ENCODE measurements around the gene ANO7. TPM values are rescaled to one million over a fixed set of nuclear protein-coding genes. Genes with fewer than 3 reads are reported as not detected.

Gene ANO7
- total and polyA plus RNA-seq, 2 of the 13 experiments (the other 11 are each of a cell fraction or from before 2014, with no cell fraction given): 4.1 to 4.9 TPM

DNA sequence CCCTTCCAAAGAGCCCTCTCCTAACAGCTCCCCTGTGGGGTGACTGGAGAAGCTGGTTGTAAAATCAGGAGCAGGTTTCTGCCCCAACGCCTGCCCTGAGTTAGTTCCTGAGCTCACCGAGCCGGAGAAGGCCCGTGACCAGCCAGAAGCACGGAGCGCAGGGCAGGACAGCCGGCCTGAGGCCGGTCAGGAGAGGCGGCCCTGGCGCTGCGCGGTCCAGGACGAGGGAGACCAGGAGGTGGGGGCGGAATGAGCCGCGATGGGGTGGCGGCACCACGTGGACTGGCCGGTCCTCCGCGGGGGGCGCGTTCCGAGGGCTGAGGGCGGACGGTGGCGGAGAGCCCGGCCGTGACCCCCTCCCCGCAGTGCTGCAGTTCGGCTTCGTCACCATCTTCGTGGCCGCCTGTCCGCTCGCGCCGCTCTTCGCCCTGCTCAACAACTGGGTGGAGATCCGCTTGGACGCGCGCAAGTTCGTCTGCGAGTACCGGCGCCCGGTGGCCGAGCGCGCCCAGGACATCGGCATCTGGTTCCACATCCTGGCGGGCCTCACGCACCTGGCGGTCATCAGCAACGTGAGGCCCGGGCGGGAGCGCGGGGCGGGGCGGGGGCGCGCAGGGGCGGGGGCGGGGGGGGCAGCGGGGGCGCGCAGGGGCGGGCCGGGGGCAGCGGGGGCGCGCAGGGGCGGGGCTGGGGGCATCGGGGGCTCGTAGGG lies 29.0 kb downstream of the ANO7 start (continued):
- TF ChIP-seq, protein P1, sequence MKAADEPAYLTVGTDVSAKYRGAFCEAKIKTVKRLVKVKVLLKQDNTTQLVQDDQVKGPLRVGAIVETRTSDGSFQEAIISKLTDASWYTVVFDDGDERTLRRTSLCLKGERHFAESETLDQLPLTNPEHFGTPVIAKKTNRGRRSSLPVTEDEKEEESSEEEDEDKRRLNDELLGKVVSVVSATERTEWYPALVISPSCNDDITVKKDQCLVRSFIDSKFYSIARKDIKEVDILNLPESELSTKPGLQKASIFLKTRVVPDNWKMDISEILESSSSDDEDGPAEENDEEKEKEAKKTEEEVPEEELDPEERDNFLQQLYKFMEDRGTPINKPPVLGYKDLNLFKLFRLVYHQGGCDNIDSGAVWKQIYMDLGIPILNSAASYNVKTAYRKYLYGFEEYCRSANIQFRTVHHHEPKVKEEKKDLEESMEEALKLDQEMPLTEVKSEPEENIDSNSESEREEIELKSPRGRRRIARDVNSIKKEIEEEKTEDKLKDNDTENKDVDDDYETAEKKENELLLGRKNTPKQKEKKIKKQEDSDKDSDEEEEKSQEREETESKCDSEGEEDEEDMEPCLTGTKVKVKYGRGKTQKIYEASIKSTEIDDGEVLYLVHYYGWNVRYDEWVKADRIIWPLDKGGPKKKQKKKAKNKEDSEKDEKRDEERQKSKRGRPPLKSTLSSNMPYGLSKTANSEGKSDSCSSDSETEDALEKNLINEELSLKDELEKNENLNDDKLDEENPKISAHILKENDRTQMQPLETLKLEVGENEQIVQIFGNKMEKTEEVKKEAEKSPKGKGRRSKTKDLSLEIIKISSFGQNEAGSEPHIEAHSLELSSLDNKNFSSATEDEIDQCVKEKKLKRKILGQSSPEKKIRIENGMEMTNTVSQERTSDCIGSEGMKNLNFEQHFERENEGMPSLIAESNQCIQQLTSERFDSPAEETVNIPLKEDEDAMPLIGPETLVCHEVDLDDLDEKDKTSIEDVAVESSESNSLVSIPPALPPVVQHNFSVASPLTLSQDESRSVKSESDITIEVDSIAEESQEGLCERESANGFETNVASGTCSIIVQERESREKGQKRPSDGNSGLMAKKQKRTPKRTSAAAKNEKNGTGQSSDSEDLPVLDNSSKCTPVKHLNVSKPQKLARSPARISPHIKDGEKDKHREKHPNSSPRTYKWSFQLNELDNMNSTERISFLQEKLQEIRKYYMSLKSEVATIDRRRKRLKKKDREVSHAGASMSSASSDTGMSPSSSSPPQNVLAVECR (CRISPR knock-in tag; IDR thresholded peaks at IDR 0.05; ENCODE audit: borderline replicate concordance): peak; percentile 87
- TF ChIP-seq, protein P2, sequence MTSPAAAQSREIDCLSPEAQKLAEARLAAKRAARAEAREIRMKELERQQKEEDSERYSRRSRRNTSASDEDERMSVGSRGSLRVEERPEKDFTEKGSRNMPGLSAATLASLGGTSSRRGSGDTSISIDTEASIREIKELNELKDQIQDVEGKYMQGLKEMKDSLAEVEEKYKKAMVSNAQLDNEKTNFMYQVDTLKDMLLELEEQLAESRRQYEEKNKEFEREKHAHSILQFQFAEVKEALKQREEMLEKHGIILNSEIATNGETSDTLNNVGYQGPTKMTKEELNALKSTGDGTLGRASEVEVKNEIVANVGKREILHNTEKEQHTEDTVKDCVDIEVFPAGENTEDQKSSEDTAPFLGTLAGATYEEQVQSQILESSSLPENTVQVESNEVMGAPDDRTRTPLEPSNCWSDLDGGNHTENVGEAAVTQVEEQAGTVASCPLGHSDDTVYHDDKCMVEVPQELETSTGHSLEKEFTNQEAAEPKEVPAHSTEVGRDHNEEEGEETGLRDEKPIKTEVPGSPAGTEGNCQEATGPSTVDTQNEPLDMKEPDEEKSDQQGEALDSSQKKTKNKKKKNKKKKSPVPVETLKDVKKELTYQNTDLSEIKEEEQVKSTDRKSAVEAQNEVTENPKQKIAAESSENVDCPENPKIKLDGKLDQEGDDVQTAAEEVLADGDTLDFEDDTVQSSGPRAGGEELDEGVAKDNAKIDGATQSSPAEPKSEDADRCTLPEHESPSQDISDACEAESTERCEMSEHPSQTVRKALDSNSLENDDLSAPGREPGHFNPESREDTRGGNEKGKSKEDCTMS (CRISPR knock-in tag; conservative IDR thresholded peaks at IDR 0.05): no peak
- TF ChIP-seq RARA (CRISPR knock-in tag; IDR thresholded peaks at IDR 0.05) (0 out of 2 replicates have a peak, but pooled peaks have one; percentile 9), RNF2 (conservative IDR thresholded peaks at IDR 0.05; ENCODE audit: low read depth) (peak; percentile 91), SOX13 (IDR thresholded peaks at IDR 0.05) (no peak), SOX13 (CRISPR knock-in tag; conservative IDR thresholded peaks at IDR 0.05 in 1 of 2, IDR thresholded peaks at IDR 0.05 in 1 of 2) (peak in 1 of 2 experiments; percentile 41; a peak in 1 of 4 replicates), AKAP8 (CRISPR knock-in tag; IDR thresholded peaks at IDR 0.05) (peak; percentile 93), HOXA3 (CRISPR knock-in tag; IDR thresholded peaks at IDR 0.05) (peak; percentile 80; the same call in 1 of the 2 replicates), NCOA5 (CRISPR knock-in tag; IDR thresholded peaks at IDR 0.05) (no peak), GFI1 (CRISPR knock-in tag; IDR thresholded peaks at IDR 0.05; ENCODE audit: borderline replicate concordance) (no peak; the same call in 1 of the 2 replicates), CREB1 (IDR thresholded peaks at IDR 0.05) (peak; percentile 48; the same call in 1 of the 2 replicates), CREB1 (CRISPR knock-in tag; IDR thresholded peaks at IDR 0.05) (no peak), ZNF883 (CRISPR knock-in tag; IDR thresholded peaks at IDR 0.05; ENCODE audit: not compliant biosample characterization) (peak; percentile 91), ZNF572 (CRISPR knock-in tag; IDR thresholded peaks at IDR 0.05) (no peak), ZNF44 (CRISPR knock-in tag; IDR thresholded peaks at IDR 0.05) (peak; percentile 80; the same call in 1 of the 2 replicates), CCDC6 (CRISPR knock-in tag; IDR thresholded peaks at IDR 0.05) (peak; percentile 82), ZNF335 (CRISPR knock-in tag; IDR thresholded peaks at IDR 0.05) (peak; percentile 70; the same call in 1 of the 2 replicates), ZNF629 (CRISPR knock-in tag; conservative IDR thresholded peaks at IDR 0.05) (0 out of 2 replicates have a peak, but pooled peaks have one; percentile 14)
- TF ChIP-seq, protein P3, sequence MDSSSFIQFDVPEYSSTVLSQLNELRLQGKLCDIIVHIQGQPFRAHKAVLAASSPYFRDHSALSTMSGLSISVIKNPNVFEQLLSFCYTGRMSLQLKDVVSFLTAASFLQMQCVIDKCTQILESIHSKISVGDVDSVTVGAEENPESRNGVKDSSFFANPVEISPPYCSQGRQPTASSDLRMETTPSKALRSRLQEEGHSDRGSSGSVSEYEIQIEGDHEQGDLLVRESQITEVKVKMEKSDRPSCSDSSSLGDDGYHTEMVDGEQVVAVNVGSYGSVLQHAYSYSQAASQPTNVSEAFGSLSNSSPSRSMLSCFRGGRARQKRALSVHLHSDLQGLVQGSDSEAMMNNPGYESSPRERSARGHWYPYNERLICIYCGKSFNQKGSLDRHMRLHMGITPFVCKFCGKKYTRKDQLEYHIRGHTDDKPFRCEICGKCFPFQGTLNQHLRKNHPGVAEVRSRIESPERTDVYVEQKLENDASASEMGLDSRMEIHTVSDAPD (CRISPR knock-in tag; IDR thresholded peaks at IDR 0.05): no peak; the same call in 1 of the 2 replicates
- TF ChIP-seq, protein P4, sequence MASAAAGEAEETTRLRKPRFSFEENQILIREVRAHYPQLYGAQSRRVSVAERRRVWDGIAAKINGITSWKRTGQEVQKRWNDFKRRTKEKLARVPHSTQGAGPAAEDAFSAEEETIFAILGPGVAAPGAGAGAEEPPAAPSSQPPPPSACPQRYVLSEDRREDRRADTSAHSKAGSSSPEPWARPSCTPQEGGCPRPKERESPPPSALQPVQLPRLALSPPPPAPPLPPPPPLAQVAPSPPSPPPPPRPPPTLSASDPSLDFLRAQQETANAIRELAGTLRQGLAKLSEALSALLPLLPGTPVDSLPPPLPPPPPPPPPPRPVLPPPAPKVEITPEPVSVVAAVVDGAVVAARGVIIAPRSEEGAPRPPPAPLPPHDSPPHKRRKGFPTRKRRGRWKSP (CRISPR knock-in tag; IDR thresholded peaks at IDR 0.05): peak; percentile 74; the same call in 1 of the 2 replicates
